ENCODE results near the gene RPP14.

DNA sequence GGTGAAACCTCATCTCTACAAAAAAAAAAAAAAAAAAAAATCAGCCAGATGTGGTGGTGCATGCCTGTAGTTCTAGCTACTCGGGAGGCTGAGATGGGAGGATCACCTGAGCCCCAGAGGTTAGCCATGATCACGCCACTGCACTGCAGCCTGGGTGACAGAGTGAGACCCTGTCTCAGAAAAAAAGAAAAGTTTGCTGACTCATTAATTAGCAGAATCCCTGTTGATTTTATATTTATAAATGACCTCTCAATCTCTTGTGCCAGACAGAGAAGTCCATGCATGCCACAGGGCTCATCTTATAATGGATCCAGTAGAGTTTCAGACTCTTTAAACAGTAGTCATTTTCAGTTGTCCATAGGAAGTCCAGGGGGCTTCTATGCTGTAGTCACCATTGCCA is 35.6 kb upstream of the RPP14 start:
- TF ChIP-seq POLR2A (IDR thresholded peaks at IDR 0.05; ENCODE audit: low read depth, low read length) (no peak), RAD21 (IDR thresholded peaks at IDR 0.05; ENCODE audit: low read length) (no peak), RCOR1 (IDR thresholded peaks at IDR 0.05; ENCODE audit: insufficient replicate concordance, low read length) (no peak), SMC3 (IDR thresholded peaks at IDR 0.05; ENCODE audit: low read depth, low read length) (no peak), MAFK (IDR thresholded peaks at IDR 0.05; ENCODE audit: low read depth, low read length) (peak; percentile 35)
- TF ChIP-seq, protein P1, sequence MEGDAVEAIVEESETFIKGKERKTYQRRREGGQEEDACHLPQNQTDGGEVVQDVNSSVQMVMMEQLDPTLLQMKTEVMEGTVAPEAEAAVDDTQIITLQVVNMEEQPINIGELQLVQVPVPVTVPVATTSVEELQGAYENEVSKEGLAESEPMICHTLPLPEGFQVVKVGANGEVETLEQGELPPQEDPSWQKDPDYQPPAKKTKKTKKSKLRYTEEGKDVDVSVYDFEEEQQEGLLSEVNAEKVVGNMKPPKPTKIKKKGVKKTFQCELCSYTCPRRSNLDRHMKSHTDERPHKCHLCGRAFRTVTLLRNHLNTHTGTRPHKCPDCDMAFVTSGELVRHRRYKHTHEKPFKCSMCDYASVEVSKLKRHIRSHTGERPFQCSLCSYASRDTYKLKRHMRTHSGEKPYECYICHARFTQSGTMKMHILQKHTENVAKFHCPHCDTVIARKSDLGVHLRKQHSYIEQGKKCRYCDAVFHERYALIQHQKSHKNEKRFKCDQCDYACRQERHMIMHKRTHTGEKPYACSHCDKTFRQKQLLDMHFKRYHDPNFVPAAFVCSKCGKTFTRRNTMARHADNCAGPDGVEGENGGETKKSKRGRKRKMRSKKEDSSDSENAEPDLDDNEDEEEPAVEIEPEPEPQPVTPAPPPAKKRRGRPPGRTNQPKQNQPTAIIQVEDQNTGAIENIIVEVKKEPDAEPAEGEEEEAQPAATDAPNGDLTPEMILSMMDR (conservative IDR thresholded peaks at IDR 0.05; ENCODE audit: low read depth, low read length) = no peak
- TF ChIP-seq, protein P2, sequence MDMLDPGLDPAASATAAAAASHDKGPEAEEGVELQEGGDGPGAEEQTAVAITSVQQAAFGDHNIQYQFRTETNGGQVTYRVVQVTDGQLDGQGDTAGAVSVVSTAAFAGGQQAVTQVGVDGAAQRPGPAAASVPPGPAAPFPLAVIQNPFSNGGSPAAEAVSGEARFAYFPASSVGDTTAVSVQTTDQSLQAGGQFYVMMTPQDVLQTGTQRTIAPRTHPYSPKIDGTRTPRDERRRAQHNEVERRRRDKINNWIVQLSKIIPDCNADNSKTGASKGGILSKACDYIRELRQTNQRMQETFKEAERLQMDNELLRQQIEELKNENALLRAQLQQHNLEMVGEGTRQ (IDR thresholded peaks at IDR 0.05; ENCODE audit: low read depth, low read length) = no peak
